GM21381 (cell line): ENCODE measurements around the gene PFKFB2.
"Not testable (repeated sequence)": the region's sequence is repeated elsewhere in the genome, so short reads cannot be mapped to it uniquely, and the experiment has no call there.

Source experiments
- ATAC-seq: cut with Tn5 transposase; IDR thresholded peaks from one replicate; pipeline ENCODE4 v1.9.1; 2021; ENCODE audit warnings: mild to moderate bottlenecking, moderate library complexity; ENCODE audit not compliant: unreplicated experiment

Gene PFKFB2

GRCh38 chr1:207036865-207037264 is 16.2 kb upstream of the PFKFB2 start:
- no peak for ATAC-seq

GRCh38 chr1:207039380-207040180 is 13.5 kb upstream of the PFKFB2 start:
- no peak for ATAC-seq

DNA sequence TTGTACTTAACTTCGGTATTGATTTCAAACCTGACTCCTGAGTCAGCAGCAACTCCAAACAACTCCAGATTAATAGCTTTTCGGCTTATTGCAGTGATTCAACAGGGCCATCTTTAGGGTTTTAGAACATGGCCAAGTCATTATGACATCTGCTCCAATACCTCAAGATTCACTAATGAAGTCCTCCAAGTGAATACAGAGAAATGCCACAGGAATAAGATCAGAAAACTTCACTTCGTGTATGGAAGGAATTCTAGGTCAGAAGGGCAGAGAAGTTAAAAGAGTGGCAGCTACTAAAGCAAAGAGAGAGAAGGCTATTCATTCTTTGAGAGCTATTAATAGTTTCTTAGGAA is 12.9 kb upstream of the PFKFB2 start:
- no peak for ATAC-seq

DNA sequence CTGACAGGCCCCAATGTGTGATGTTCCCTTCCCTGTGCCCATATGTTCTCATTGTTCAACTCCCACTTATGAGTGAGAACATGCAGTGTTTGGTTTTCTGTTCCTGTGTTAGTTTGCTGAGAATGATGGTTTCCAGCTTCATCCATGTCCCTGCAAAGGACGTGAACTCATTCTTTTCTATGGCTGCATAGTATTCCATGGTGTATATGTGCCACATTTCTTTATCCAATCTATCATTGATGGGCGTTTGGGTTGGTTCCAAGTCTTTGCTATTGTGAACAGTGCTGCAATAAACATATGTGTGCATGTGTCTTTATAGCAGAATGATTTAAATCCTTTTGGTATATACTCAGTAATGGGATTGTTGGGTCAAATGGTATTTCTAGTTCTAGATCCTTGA is 11.7 kb upstream of the PFKFB2 start:
- ATAC-seq, result not testable (repeated sequence)

- no peak for ATAC-seq
These were observed 7.6 kb upstream of the PFKFB2 start for GRCh38 chr1:207045453-207045852.

- no peak for ATAC-seq
These were observed 5.6 kb upstream of the PFKFB2 start for GRCh38 chr1:207047505-207047904.

GRCh38 chr1:207048041-207048440 is 5.0 kb upstream of the PFKFB2 start:
- no peak for ATAC-seq

DNA sequence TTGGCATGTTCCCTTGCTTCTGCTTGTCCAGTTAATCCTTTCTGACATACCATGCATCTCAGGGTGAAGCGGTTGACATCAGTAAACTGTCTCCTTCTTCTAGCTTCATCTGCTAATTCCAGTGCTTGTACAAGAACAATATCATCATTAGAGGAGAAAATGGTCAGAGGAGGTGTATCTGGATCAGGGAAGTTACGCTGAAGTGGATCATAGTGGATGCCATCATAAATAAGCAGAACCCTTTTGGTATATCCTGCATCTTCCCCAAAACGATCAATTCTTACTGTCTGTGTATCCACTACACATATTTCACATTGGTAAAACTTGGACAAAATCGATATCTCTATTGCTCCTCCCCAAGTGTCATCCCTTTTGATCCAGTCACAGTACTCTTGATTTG is 4.0 kb upstream of the PFKFB2 start:
- no peak for ATAC-seq

GRCh38 chr1:207049514-207049913 is 3.6 kb upstream of the PFKFB2 start:
- ATAC-seq, result no peak

DNA sequence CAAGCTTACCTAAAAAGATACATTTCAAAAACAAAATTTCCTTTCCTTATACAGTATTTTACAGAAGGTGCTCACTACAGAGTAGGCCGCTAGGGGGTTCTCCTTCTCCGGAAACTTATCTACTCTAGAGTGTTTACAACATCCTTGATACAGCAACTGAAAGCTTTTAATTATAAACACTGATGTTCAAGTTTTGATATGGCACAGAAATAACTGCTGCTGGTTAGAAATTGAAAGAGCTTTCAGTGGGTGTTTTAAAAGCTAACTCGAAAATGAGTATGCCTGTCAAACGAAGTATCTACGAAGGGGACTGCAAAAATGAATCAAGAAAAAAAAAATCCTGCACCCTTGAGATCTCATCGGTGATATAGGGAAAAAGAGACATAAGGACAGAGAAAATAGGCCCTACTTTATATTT is 3.1 kb upstream of the PFKFB2 start:
- ATAC-seq, result peak; percentile 43

- peak; percentile 46 for ATAC-seq
These were observed 2.4 kb upstream of the PFKFB2 start for GRCh38 chr1:207050480-207051190.

- ATAC-seq, result no peak
These were observed 1.7 kb upstream of the PFKFB2 start, which contains the start of gene YOD1 for GRCh38 chr1:207051191-207051943. Gene YOD1, minus strand, starts transcription at chr1:207051208. Its CDS starts 178 bp downstream, at chr1:207051030.

DNA sequence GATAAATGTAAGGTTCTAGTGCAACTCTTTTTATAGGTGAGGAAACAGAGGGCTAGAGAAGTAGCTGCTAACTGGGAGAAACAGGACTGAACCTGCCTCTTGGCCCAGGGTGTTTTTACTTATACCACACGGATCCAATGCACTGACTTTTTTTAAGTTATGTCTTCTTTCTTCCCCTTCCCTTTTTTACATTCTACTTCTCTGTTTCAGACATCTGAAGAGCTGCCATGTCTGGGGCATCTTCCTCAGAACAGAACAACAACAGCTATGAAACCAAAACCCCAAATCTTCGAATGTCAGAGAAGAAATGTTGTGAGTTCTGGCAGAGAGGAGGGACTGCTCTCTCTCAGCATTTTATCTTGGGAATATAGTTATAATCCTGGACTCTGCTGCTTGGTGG is 1.4 kb downstream of the PFKFB2 start:
- no peak for ATAC-seq

- no peak for ATAC-seq
These were observed 2.4 kb downstream of the PFKFB2 start for GRCh38 chr1:207055386-207056001.

DNA sequence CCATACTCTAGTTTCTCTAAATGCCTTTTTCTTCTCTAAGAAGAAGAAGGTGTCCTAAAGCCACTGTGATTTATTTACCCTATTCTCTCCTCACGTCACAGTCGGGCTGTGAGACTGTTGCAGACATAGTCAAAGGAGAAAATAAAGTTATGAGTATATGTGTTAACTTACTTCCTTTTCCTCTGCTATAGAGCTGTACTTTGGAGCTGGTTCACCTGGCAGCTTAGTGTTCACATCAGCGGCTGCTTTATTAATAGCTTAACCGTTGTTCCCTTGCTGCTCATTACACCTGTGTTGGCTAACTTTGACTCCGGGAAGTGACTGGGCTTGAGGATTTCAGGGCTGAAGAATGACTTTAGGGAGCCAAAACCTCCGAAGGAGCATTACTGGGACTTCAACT is 3.6 kb downstream of the PFKFB2 start:
- no peak for ATAC-seq

DNA sequence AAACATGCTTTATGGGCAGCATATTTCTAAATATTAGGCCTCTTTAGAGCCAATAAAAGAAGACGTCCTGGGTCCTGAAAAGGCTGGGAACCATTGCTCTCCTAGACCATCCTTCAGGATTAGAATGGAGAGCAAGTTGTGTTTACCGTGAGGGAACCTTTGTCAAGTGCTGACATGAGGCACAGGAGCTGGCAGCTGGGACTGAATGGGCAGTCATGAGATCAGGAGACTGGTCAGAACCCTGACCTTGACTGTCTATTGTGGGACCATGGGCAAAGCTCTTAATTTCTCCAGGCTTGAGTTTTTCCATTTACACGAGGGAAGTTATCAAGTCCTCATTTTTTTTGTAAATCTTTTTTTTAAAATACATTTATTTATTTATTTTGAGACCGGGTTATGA is 5.2 kb downstream of the PFKFB2 start:
- no peak for ATAC-seq

DNA sequence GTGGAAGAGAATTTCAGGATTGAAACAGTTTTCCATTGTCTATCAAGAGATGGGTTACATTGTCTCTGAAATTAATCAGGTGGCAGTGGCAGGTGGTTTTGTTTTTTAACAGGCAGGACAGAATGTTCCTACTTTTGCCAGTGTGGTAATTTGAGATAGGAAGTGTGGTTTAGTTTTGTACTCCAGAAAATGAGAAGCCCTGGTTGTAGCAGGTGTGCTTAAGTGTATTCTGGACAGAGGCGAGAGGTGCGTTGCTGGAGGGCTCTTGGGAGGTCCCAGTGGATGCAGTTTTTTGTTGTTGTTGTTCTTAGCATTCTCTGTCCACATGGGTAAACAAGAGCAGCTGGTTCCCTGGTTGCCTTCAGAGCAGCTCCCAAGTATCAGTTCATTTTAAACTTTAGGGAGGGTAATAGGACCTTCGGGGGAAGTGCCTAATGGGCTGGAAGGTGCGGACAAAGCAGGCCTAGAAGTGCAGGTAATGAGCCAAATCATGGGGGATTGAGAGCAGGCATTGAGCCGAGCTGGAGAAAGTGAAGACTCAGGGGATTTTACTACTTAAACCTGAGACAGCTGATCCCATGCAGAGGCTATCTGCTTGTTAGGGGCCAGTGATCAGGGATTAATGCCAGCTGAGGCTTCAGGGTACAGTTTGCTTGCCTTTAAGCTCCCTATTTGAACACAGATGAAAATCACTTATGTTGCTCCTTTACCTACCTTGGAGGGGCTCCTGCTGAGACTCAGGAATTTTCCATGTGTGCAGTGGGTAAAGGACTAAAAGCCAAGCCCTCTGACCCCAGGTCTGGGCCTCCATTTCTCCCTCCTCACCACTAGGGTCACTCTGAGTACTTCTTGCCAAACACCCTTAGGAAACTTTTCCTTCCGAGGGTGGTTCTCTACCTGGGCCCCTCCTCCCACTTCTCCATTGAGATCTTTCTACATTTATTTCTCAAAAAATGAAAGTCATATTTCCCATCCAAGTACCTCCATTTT is 6.1 kb downstream of the PFKFB2 start:
- ATAC-seq, result no peak

- no peak for ATAC-seq
These were observed 6.8 kb downstream of the PFKFB2 start for GRCh38 chr1:207059881-207060280.

DNA sequence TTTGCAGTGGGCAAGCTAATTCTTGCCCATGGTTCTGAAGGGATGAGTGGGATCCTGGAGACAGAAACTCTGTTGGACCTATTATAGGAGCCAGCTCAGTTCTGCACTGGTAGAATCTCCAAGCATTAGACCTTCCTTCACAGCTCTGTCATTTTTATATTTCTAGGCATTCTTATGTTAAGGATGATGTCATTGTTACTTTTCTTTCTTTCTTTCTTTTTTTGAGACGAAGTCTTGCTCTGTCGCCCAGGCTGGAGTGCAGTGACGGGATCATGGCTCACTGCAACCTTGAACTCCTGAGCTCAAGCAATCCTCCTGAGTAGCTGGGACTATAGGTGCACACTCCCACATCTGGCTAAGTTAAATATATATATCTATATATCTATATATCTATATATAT is 7.5 kb downstream of the PFKFB2 start:
- no peak for ATAC-seq

GRCh38 chr1:207062058-207062457 is 9.0 kb downstream of the PFKFB2 start:
- no peak for ATAC-seq
